Uterus (tissue), 4 donors: ENCODE data around the gene SSTR4. TPM values are rescaled to one million over a fixed set of nuclear protein-coding genes. Genes with fewer than 3 reads are reported as not detected.
"Not testable (repeated sequence)": the region's sequence is repeated elsewhere in the genome, so short reads cannot be mapped to it uniquely, and the experiment has no call there.

Experiments
- DNase-seq, 2 donors: peaks; one replicate each; pipeline ENCODE4 v3.0.0-alpha.2; 2019 to 2020
- H3K27ac ChIP-seq, 2 donors: fragments of 200-600 bp; sonication (generic); 1 replicate in 1 of 2; 2 replicates in 1 of 2; pipeline ENCODE4 v1.5.1; 2016 to 2018
- H3K27me3 ChIP-seq, 2 donors: fragments of 200-600 bp; sonication (generic); one replicate each; pipeline ENCODE4 v1.5.1; 2018 to 2019; ENCODE audit warnings: control low read depth in 1 of 2
- H3K36me3 ChIP-seq, 2 donors: fragments of 200-600 bp; sonication (generic); one replicate each; pipeline ENCODE4 v1.5.1; 2019; ENCODE audit warnings: control low read depth in 1 of 2
- H3K4me1 ChIP-seq, 2 donors: fragments of 200-600 bp; sonication (generic); one replicate each; pipeline ENCODE4 v1.5.1; 2018 to 2019; ENCODE audit warnings: control low read depth in 1 of 2
- H3K4me3 ChIP-seq, 2 donors: fragments of 200-600 bp; sonication (generic); 1 replicate in 1 of 2; 2 replicates in 1 of 2; pipeline ENCODE4 v1.5.1; 2018 to 2019; ENCODE audit warnings: mild to moderate bottlenecking in 1 of 2
- H3K9me3 ChIP-seq, 2 donors: fragments of 200-600 bp; sonication (generic); one replicate each; pipeline ENCODE4 v1.5.1; 2019; ENCODE audit warnings: control low read depth in 1 of 2
- POLR2A ChIP-seq, 2 donors: fragments of 450-650 bp; IDR thresholded peaks; one replicate each; pipeline ENCODE4 v1.6.1; 2016; ENCODE audit warnings: antibody characterized with exemption in 2 of 2, mild to moderate bottlenecking in 1 of 2, moderate library complexity in 1 of 2
- intact Hi-C: fragments of 100-400 bp; cut with DNase I; formaldehyde crosslinking; loops from one replicate; pipeline ENCODE4 v1.15.1; 2023; ENCODE audit warnings: low total_unique reads
- total RNA-seq, 4 donors: library from RNA; depleted of rRNA in 3 of 4; stranded (reverse); fragments of >200 nt in 3 of 4; gene quantifications; one replicate each; pipeline versions ENCODE4 v1.1.0 to v1.2.4, GENCODE V29; 2014 to 2023
- TF ChIP-seq, protein P1 (sequence below), 4 experiments: fragments of 200-600 bp in 2 of 4; fragments of 450-650 bp in 2 of 4; sonication (generic) in 2 of 4; IDR thresholded peaks; one replicate each; pipeline ENCODE4 v1.5.1; 2016 to 2019; ENCODE audit warnings: antibody characterized with exemption in 4 of 4, mild to moderate bottlenecking in 2 of 4, moderate library complexity in 1 of 4
- donor health status: DM: yes; HTN: yes; CAD: no.

SSTR4 gene
- total RNA-seq, 4 donors from 2014 or later: not detected

DNA sequence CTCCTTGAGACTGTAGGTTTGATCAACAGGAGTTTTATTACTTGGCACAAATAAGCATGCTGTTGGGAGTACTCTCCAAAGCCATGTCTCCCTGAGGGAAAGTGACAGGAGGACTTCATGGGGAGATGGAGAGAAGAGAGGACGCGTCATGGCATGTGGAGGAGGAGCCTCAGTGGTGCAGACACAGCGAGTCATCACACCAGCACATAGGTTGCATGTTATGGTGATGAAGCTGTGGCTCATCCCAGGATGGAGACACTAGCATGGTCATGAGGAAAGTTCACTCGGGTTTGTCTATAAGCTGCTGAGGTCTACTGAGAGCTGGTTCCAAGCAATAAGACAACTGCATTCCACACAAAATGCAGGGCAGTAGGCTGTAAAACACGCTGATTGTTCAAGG lies 13.2 kb upstream of the SSTR4 start:
- intact Hi-C loops: no loop called here

DNA sequence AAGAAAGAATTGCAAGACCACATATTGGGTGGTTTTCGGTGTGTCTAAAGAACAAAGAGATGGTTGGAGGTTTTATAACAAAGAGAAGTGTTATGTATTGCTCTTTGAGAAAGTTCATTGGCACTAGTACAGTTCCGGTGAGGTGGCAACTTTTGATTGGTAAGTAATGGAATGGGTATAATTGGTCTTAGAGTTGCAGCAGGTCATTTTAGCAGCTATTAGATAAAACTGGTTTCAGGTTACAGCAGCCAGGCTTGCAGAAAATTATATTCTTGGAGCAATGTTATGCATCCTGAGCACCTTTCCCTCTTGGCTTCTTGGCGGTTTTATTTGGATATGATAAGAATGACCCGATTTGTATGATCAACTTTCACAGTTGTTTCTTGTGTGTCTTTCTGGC lies 12.3 kb upstream of the SSTR4 start:
- Histone ChIP-seq H3K9me3 (no peaks in the 10 kb centered on the region), H3K4me3 (no peak overlapping the region), H3K4me1 (no peaks in the 10 kb centered on the region), H3K27ac (no peak overlapping the region), H3K27me3 (no peaks in the 10 kb centered on the region), H3K36me3 (no peaks in the 10 kb centered on the region)
- TF ChIP-seq, protein P1, sequence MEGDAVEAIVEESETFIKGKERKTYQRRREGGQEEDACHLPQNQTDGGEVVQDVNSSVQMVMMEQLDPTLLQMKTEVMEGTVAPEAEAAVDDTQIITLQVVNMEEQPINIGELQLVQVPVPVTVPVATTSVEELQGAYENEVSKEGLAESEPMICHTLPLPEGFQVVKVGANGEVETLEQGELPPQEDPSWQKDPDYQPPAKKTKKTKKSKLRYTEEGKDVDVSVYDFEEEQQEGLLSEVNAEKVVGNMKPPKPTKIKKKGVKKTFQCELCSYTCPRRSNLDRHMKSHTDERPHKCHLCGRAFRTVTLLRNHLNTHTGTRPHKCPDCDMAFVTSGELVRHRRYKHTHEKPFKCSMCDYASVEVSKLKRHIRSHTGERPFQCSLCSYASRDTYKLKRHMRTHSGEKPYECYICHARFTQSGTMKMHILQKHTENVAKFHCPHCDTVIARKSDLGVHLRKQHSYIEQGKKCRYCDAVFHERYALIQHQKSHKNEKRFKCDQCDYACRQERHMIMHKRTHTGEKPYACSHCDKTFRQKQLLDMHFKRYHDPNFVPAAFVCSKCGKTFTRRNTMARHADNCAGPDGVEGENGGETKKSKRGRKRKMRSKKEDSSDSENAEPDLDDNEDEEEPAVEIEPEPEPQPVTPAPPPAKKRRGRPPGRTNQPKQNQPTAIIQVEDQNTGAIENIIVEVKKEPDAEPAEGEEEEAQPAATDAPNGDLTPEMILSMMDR (IDR thresholded peaks at IDR 0.05): no peak
- TF ChIP-seq POLR2A (IDR thresholded peaks at IDR 0.05): no peak
- no peak for DNase-seq
- intact Hi-C loops: no loop called here

More for the DNA sequence above, 13.2 kb upstream of the SSTR4 start:
- H3K27me3 ChIP-seq: no peaks in the 10 kb centered on the region
- H3K9me3 ChIP-seq: no peaks in the 10 kb centered on the region
- no peak overlapping the region for H3K27ac ChIP-seq
- H3K4me1 ChIP-seq: no peaks in the 10 kb centered on the region
- DNase-seq: no peak
- H3K36me3 ChIP-seq: no peaks in the 10 kb centered on the region
- TF ChIP-seq, protein P1 (IDR thresholded peaks at IDR 0.05): no peak
- TF ChIP-seq POLR2A (IDR thresholded peaks at IDR 0.05): no peak
- H3K4me3 ChIP-seq: no peak overlapping the region

DNA sequence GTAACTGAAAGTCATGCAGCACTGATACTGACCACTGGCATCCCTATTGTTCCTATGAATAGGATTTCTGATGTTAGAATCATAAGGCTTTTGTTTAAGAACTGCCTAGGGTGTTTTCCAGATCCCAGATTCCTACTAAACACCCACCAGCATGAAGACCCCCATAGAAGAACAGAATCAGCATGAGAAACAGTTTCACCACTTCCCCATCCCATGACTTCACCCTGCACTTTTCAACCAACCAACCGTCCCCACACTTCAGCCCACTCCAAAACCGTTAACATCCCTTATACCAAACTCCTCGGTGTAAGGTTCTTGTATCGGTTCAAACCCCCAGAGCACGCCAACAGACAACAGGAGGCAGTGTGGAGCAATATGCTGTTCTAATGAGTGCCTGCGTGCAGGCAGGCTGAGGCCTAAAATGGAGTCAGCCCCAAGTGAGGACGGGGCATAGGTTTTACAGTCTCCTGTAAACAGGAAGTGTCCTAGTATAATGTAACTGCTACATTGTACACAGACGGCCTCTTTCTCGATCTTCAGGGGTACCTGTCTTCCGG lies 11.4 kb upstream of the SSTR4 start:
- H3K36me3 ChIP-seq: no peaks in the 10 kb centered on the region
- H3K9me3 ChIP-seq: no peaks in the 10 kb centered on the region
- H3K4me1 ChIP-seq: no peaks in the 10 kb centered on the region
- H3K27ac ChIP-seq: no peak overlapping the region
- intact Hi-C loops: no loop called here
- H3K4me3 ChIP-seq: no peak overlapping the region
- no peaks in the 10 kb centered on the region for H3K27me3 ChIP-seq
- DNase-seq: no peak
- TF ChIP-seq POLR2A (IDR thresholded peaks at IDR 0.05): no peak
- TF ChIP-seq, protein P1 (IDR thresholded peaks at IDR 0.05): no peak

DNA sequence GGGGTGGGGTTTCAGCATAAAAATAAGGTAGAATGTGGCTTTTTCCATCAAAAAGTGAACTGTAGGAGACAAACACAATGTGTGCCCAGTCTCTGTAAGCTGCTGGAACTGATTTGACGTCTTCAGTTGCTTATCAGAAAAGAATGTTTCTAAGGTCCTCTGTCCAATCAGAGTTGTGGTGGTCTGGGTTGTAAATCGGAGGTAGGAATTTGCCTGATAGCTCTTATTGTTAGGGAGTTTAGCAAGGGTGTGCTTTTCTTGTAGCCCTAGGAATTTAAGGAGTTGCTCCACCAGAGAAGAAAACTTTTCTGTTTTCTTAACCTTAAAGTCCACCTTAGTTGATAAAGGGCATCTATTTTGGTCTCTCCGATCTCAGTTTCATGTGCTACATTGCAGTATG lies 10.4 kb upstream of the SSTR4 start:
- Histone ChIP-seq H3K4me1 (no peaks in the 10 kb centered on the region), H3K27ac (no peak overlapping the region), H3K27me3 (no peaks in the 10 kb centered on the region), H3K4me3 (no peak overlapping the region), H3K9me3 (no peaks in the 10 kb centered on the region), H3K36me3 (no peaks in the 10 kb centered on the region)
- TF ChIP-seq POLR2A (IDR thresholded peaks at IDR 0.05): no peak
- TF ChIP-seq, protein P1 (IDR thresholded peaks at IDR 0.05): no peak
- intact Hi-C loops: no loop called here
- DNase-seq: no peak

DNA sequence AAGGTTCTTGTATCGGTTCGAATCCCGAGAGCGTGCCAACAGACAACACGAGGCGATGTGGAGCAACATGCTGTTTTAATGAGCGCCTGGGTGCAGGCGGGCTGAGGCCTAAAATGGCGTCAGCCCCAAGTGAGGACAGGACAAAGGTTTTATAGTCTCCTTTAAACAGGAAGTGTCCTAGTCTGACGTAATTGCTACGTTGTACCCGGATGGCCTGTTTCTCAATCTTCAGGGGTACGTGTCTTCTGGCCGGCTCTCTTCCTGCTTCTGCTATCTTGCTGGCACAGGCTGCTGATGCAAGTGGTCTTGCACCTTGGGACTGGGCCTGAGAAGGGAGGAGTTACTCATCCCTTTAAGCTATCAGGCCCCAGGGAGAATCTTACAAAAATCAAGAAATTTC lies 9.6 kb upstream of the SSTR4 start:
- DNase-seq, H3K4me3 ChIP-seq, intact Hi-C loops: not testable (repeated sequence)

DNA sequence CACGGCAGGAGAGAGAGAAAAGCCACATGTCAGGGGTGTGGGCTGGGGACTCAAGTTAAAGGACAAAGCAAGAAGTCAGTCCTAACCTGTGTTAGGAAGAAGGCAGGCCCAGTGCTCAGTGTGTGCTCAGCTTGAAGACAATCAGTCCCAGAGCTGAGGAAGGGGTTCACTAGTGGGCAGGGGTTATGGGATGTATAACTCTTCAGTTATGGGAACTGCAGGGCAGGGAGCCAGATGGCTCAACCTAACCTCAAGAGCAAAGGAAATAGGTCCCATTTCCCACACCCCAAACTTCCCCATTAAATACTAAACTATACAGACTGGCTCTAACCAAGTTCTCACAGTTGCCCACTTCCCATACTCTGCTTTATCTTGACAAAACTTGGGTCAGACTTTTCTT lies 7.4 kb upstream of the SSTR4 start:
- H3K27ac ChIP-seq: no peak overlapping the region
- no peak overlapping the region for H3K4me3 ChIP-seq
- no peaks in the 10 kb centered on the region for H3K27me3 ChIP-seq
- H3K4me1 ChIP-seq: no peaks in the 10 kb centered on the region
- TF ChIP-seq POLR2A (IDR thresholded peaks at IDR 0.05): no peak
- TF ChIP-seq, protein P1 (IDR thresholded peaks at IDR 0.05): no peak
- H3K36me3 ChIP-seq: no peaks in the 10 kb centered on the region
- intact Hi-C loops: no loop called here
- no peak for DNase-seq
- H3K9me3 ChIP-seq: no peaks in the 10 kb centered on the region

More for the DNA sequence above, 9.6 kb upstream of the SSTR4 start:
- not testable (repeated sequence) for H3K9me3 ChIP-seq, H3K27me3 ChIP-seq, H3K4me1 ChIP-seq, H3K36me3 ChIP-seq, H3K27ac ChIP-seq
